NCI-H1048 (cell line): ENCODE data around the gene ASCL1.

Source experiments
- DNase-seq: peaks from one replicate; lab custom pipeline; 2025; lab: John Stamatoyannopoulos, UW

The ASCL1 gene

DNA sequence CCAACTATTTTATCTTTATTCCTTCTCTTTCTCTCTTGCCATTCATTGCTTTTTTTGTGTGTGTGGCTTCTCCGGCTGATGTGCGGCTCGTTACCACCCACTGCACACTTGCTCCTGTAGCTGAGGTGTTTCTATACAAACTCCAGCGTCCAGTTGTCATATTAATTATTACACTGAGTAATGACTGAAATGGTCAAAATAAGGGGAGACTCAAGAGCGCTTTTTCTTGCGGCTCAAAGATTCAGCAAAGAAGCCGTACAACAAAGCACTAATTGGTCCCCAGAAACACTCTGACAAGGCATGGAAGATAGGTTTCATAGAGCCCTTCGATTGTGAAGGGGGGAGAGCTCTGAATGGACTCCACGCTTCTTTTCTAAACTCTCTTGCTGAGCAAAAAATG is 5.6 kb upstream of the ASCL1 start:
- DNase-seq = no peak

DNA sequence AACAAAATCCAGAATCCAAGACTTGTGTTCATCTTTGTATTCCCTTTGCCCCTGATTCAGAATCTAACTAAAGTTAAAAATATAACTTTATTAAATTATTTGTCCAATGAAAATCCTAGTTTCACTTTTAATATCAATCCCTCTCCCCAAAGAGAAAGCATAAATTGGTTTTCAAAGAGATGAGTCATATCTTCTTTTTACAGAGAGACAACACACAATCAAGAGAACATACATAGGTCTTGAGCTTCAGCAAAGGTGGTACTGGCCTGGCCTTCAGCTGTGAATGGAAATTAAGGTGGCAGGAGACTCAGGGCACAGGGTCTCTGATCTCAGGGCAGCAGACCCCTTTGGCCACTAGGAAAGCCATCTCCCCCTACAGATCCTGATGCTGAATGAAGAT is 4.3 kb upstream of the ASCL1 start:
- DNase-seq = no peak

DNA sequence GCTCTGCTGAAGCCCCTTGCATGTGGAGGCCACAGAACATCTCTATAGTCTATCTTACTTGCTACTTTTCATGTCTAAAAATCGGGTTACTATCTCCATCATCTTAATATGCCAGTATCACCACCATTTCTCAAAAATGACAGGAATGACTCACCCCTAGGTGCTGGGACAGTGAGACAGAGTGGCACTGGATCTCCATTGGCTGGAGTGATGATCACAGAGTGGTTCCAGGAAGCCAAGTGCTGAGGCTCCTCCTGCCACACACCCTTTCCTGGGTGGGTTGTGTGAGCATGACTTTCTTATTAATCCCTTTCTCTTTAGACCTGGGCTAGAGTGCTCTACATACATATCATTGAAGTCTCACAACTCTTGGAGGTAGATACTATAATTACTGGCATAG is 3.3 kb upstream of the ASCL1 start:
- DNase-seq = no peak

DNA sequence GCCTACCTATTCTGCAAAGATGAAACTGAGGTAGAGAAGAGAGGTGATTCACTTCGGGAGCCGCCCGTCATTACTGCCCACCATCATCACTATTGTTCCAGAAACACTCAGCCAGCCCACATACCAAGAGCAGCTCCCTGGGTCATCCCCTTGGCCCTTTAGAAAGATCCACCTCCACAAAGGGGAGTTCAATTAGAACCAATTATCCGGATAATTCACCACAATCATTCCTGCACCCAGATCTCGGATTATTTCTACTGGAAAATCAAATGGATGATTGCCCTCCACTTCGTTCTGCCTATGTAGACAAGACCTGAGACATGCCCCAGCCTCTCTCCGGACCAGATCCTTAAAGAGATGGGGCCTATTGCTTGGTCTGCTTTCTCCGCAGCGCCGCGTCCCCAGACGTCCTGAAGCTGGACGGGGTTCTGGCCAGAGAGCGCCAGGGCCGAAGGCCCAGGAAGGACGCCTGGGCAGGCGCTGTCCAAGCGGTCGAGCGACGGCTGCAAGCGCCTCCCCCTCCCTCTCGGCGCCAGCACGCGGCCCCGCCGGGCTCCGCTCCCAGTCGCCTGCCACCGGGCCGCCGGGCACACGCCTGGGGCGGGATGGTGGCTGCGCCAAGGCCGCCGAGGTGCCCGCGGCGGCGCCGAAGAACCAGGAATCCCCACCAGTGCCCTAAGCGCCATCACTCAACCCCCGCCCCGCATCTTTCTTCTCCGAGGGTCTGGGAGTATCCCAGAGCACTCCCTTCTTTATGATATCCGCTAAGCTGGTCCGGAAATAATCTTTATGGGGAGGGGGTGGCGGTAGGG is 1.3 kb upstream of the ASCL1 start:
- DNase-seq = no peak

DNA sequence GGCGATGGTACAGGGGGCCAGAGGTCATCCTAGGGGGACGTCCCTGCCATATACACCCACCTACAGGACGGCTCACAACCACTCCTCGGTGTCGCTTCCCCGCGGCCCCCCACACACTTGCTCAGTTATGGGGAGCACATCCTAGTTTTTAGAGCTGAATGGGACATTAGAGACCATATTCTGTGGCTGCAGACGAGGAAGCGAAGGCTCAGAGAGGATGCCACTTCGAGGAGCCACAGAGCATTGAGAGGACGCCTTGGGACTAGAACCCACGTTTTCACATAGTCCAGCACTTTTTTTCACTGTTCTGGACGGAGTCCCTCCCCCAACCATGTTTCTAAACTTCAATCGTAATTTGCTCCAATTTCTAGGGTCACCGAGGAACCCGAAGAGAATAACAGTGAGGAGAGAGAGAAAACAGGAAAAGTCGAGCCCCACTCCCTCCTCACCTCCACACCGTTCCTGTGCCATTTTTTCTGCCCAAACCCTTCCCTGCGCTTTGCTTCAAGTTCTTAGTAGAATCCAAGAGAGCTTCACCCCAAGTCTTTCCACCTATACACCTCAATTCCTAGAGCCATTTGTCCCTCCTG is 641 bp upstream of the ASCL1 start:
- no peak for DNase-seq

DNA sequence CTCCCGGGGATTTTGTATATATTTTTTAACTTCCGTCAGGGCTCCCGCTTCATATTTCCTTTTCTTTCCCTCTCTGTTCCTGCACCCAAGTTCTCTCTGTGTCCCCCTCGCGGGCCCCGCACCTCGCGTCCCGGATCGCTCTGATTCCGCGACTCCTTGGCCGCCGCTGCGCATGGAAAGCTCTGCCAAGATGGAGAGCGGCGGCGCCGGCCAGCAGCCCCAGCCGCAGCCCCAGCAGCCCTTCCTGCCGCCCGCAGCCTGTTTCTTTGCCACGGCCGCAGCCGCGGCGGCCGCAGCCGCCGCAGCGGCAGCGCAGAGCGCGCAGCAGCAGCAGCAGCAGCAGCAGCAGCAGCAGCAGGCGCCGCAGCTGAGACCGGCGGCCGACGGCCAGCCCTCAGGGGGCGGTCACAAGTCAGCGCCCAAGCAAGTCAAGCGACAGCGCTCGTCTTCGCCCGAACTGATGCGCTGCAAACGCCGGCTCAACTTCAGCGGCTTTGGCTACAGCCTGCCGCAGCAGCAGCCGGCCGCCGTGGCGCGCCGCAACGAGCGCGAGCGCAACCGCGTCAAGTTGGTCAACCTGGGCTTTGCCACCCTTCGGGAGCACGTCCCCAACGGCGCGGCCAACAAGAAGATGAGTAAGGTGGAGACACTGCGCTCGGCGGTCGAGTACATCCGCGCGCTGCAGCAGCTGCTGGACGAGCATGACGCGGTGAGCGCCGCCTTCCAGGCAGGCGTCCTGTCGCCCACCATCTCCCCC is 777 bp downstream of the ASCL1 start:
- no peak for DNase-seq

DNA sequence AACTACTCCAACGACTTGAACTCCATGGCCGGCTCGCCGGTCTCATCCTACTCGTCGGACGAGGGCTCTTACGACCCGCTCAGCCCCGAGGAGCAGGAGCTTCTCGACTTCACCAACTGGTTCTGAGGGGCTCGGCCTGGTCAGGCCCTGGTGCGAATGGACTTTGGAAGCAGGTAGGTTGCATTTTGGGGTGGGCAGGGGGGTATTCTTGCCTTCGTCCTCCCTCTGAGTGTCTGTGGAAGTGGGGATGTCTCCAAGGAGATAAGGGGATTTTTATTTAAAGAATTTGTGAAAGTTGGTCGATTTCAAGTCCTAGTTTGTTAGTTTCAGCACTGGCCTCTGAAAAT is 1.3 kb downstream of the ASCL1 start:
- DNase-seq = no peak

DNA sequence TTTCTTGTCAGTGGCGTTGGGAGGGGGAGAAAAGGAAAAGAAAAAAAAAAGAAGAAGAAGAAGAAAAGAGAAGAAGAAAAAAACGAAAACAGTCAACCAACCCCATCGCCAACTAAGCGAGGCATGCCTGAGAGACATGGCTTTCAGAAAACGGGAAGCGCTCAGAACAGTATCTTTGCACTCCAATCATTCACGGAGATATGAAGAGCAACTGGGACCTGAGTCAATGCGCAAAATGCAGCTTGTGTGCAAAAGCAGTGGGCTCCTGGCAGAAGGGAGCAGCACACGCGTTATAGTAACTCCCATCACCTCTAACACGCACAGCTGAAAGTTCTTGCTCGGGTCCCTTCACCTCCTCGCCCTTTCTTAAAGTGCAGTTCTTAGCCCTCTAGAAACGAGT is 1.9 kb downstream of the ASCL1 start:
- no peak for DNase-seq

DNA sequence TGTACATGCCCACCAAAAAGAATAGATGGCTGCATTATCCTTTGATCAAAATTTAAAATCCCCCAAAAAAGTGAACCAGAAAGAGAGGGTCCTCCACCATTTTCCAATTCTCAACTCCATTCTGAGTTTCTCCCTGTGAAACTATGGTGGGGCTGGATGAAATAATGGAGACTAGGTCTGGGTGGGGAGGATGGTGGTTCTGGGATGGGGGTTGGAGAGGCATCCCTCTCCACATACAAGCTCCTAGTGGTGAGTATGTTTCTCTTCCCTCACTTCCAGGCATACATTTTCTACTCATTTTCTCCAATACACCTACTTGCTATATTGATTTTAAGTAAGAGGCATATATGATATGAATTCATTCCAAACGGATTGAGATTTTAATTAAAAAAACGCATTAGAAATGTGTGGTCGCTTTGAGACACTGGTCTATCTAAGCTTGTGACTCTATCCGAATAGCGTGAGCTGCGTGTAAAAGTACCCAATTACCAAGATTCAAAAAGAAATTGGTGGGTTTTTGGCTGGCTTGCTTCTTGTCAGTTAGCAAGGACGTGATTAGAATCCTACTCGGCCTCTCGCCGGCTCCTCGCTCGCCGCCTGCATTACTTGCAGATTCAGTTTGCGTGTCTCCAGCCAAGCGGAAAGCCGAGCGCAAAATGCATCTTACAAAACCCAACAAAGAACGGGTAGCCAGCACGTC is 3.4 kb downstream of the ASCL1 start:
- no peak for DNase-seq

DNA sequence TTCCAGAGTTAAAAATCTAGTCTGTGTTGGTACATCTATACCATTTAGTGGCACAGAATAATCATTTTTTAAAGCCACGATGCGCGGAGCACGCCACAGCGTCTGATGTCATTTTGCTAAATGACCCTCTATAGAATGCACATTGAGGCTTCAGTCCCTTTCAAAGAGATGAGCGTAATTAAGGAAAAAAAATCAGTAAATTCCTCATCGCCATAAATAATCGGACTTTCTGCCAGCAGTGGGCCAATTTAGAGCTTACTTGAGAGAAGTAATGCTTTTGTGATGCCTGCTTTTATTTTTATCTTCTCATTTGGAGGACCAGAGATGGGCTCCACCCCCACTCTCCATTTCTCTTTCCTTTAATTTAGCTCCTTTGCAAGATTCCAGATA is 4.0 kb downstream of the ASCL1 start:
- DNase-seq = no peak

DNA sequence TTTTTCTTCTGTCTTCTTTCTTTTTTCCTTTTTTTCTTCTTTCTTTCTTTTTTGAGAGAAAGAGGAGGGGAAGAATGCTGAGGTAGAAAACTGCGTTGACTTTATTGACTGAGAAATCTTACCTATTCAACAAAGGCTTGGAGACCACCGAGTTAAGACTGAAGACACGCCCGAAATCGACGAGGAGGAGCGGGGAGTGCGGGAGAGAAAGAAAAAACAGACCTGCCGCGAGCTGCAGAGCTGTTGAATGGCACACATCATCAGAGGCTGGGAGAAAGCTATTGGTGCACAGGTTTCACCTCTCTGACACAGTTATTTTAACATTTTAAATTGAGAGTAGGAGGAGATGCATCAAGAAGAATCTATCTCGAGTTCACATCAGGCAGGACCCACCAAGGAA is 5.1 kb downstream of the ASCL1 start:
- no peak for DNase-seq

DNA sequence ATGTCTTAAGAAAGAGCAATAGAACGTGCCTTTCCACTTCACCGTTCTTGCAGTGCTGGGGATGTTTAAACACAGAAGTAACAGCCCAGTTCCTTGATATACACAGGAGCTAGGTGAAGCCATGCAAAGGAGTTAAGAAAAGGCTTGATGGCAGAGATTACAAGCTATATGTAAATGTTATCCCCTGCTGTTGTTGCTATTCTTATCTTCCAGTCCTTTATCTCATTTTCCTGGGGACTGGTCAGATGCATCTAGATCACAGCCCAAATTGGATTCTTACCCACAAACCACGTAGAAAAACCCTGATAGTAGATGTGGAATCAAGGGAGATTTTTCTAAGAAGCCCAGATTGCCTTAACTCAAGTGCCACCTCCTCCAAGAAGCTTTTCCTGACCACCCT is 5.5 kb downstream of the ASCL1 start:
- DNase-seq = no peak

DNA sequence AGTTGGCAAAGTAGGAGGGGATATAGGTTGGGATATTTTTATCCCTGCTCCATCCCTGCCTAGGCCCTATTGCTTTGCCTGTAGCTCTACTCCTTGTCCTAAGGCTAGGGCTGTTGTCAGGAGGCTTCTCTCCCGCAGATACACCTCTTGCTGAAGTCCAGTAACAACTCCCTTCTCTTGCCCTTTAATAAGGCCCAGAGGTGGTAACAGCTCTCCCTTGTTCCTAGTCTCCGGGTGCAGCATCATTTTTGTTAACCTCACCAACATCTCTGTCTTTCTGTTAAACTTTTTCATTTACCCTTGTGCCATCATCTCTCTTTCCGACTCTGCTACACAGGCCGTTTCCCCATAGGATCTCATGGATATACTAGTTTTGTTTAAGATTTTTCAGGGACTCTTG is 6.3 kb downstream of the ASCL1 start:
- no peak for DNase-seq

DNA sequence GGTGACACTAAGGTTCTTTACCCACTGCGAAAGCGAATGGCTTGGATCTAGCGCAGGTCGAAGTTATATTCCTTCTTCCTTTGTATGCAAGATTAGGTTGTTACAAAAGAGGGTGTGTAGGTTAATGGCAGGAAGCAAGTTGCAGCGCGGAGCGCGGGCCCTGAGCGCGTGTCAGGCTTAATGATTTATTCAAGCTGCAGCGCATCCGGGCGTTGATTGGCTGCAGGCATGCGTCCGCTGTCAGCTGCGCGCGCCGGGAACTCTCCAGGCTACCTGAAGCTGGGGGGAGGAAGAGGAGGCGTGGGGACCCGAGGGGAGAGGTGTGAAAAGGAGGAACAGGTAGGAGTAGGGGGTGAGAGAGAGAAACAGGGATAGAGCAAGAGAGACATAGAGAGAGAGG is 7.4 kb downstream of the ASCL1 start:
- DNase-seq = no peak

DNA sequence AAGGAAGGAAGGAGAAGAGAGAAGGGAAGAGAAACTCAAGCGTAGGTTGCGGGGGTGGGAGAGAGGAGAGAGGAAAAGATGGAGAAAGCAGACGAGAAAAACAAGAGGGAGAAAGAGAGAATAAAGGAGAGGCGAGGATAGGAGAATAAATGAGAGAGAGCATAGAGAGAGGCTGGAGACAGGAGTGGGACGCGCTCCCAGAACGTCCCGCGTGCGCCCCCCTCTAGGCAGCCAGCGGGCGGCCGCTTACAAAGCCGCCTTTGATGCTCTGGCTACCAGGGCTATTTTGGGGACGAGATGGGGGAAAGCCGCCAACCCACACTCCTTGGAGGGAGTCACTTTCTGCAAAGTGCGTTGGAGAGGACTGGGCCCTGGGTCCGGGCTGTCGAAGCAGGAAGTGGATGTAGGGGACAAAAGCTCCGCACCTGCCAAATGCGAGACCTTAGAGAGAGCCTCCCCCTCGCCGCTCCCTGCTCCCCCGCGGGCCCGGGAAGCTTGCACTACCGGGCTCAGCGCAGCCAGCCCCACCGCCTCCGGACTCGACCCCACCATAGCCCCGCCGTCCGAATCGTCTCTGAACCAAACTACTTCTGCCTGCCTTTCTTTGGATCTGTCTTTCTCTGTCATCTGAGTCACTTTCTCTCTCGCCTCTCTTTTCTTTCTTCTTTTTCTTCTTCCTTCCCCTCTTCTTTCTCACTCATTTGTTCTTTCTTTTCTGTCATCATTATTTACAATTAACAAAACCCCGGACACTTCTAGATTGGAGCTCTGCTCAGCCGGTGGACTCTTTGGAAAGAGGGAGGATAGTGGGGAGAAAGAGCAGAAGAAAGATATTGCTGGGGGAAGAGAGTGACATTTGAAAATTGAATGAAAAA is 8.0 kb downstream of the ASCL1 start:
- DNase-seq = no peak

DNA sequence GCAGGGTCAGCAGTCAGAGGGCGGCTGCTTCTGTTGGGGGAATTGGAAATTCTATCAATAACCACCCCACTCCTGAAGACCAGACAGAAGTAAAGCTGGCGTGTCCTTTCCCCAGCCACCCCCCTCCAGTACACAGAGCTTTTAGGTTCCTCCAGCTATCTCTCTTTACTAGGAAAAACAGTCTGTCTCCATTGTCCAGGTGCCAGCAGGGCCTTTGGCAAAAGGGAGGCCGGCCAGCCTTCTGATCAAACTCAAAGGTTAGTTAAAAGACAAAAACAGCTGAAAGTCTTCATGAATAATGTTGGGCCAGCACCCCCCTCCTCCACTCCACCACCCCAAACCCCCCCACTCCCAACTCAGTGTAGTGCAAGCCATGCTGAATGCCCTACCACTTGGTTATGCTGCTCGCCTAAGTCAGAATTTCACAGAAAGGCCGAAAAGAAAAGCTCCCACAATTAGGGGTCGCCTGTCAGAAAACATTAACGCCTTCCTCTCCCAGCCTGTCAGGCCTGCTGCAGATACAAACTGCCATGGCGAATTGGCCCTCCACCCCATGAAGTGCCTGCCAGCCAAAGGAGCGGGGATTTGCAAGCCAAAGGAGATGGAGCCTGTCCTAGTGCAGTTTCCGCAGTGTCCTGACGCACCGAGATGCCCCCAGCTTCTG is 8.9 kb downstream of the ASCL1 start:
- DNase-seq = no peak

DNA sequence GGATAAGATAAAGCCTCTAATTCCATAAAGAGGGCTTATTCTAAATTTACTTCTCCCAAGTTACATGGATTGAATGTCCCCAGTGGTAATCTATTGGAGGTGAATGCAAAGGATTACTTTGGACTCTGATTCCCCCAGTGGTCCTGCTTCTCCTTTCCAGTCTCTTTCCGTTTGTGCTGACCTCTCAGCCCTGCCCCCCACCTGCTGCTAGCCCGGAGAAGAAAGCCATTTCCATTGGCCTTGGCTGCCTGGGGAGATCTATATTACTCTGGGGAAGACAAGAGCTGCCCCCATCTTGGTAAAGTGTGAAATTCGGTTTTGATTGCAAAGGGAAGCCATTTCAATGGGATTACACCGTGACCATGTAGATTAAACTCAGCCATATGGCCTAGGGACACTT is 13.3 kb downstream of the ASCL1 start:
- DNase-seq = no peak

DNA sequence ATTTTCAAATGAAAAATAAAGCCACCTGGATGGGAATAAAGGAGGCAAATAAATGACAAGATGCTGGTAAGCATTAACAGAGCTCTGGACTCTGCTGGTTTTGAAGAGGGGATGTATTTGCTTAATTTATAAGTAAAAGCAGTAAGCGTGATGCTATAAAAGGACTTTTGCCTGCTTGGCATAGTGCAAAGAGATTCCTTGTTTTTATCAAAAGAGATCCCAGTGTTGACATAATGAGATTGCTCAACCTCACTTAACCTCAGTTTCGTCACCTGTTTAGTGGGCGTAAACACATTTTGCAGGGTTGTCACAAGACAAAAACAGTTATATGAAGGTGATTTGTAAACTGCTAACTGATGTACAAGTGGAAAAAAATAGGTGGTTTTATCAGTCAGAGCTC is 13.8 kb downstream of the ASCL1 start:
- DNase-seq = no peak

DNA sequence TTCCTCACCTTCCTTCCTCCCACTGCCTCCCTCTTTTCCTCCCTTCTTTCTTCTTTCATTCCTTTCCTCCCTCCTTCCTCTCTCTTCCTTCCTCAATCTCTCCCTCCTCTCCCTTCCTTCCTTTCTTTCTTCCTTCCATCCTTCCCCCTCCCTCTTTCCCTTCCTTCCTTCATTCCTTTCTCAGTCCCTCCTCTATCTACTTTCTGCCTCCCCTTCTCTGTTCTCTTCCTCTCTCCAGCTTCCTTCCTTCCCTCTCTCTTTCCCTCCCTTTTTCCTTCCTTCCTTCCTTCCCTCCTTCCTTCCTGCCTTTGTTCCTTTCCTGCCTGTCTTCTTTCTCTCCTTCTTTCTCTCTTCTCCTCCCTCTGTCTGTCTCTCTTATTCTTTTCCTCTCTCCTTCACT is 16.1 kb downstream of the ASCL1 start:
- DNase-seq = no peak

DNA sequence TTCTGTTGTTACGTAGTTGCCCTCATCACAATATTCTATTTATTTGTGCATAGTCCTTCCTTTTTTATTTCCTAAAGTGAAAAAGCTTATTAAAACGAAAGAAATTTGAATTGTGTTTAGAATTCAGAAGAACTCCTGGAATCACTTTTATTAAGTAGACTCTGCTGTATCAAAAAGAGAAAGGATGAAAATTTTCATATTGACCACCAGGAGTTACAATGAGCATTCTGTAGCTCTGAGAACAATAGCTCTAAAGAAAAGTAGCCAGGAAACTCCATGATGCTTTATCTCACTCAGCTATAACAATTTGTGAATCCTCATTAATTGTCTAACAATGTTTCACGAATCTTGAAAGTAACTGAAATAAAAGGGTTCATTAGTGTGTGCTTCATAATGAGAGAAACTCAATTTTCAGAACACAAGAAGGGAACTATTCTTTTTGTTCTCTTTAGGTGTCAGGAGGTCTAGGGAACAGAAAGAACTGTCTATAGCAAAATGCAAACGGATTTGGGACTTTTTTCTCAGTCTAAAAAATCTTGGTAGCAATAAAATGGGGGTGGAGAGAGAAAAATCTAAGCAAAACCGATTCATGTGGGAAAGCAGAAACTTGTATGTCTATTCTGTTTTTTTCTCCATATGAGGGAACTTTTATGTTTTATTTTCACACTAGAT is 19.3 kb downstream of the ASCL1 start:
- no peak for DNase-seq
